ENCODE measurements around the gene COL24A1.
"Not testable (repeated sequence)": the region's sequence is repeated elsewhere in the genome, so short reads cannot be mapped to it uniquely, and the experiment has no call there.

Gene COL24A1

GRCh38 chr1:85984636-85985035, 171.9 kb downstream of the COL24A1 start:
- DNase-seq (ENCODE audit: low read depth) = no peak

DNA sequence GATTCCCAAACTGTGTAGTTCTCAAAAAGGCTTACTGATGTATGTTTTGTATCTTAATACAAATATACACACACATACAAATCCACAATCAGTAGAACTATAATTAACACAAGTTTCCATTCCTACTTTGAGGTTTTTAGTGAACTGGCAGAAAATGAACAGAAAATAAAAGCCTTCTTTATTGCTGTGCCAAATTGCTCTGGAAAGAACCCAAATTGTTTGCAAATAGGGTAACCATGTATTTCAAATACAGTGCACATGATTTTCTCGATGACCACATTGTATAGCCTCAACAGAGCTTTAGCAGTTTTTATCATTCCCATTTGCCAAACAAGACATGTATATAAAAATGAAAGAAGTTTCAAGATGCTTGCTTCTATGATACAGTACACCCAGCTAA, 173.3 kb downstream of the COL24A1 start:
- DNase-seq (ENCODE audit: low read depth) = no peak

DNA sequence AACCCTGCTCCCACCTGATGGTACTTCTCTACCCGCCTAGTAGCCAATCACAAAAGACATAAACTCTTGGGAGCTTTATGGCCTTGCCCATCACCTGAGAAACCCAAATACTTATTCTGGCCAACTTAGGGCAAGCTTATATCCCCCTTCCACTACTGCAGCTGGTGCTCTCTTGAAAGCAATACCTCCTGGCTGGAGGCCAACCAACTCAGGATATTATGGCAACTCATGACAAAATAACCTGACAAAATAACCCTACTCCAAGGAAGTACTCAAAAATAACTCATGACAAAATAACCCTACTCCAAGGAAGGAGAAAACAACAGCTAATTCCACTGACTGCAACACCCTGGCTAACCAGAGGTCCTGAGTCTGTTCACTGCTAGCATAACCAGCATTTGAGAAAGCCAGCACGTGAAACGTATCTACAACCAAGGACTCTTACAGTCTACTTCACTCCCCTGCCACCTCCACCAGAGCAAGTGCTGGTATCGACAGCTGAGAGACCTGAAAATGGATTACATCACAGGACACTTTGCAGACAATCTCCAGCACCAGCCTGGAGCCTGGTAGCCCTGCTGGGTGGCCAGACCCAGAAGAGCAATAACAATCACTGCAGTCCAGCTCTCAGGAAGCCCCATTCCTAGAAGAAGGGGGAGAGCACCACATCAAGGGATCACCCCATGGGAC, 179.9 kb downstream of the COL24A1 start:
- no peak for DNase-seq (ENCODE audit: low read depth)

- DNase-seq (ENCODE audit: low read depth) = no peak
Measured at GRCh38 chr1:85975912-85976371, 180.6 kb downstream of the COL24A1 start.

GRCh38 chr1:85962457-85962856, 194.1 kb downstream of the COL24A1 start:
- no peak for DNase-seq (ENCODE audit: low read depth)

DNA sequence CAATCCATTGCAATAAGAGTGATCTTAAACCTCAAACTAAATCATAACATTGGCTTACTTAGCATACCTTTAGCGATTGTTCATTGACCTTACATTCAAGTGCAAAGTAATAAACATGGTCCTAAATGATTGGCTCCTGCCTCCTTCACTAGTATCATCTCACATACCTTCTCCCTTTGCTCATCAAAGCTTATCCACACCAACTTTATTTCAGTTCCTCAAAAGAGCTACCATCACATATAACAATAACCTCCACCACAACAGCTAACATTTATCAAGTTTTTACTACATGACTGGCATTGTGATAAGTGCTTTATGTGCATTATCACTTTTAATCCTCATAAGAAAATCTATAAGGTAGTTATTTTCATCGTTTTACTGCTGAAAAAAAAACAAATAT, 198.8 kb downstream of the COL24A1 start:
- no peak for DNase-seq (ENCODE audit: low read depth)

DNA sequence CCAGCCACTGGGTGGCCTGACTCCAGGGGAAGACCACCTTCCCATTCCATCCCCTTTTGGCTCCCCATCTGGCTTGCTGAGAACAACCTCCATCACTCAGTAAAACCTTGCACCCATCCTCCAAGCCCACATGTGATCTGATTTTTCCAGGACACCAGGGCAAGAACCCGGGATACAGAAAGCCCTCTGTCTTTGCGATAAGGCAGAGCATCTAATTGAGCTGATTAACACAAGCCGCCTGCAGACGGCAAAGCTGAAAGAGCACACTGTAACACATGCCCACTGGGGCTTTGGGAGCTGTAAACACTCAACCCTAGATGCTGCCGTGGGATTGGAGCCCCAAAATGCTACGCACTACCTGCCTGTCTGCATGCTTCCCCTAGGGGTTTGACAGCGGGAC, 201.4 kb downstream of the COL24A1 start:
- not testable (repeated sequence) for DNase-seq (ENCODE audit: low read depth)

- no peak for DNase-seq (ENCODE audit: low read depth)
Measured at GRCh38 chr1:85952460-85952859, 204.1 kb downstream of the COL24A1 start.

DNA sequence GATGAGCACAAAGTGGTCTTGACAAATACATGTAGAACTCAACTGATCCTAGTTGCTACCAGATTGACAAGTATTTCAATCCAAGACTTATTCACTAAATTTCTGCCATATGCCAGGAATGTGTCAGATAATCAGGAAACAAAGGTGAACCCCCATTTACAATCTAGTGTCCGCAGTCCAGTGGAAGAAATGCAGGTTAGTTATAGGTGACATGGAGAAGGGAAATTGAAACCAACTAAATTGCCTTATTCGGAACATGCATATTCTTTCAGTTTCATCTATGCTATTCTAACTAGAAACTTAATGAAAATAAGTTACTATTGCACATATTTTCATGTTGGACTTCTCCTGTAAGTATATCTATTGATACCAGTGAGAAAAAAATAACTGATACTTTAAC, 209.4 kb downstream of the COL24A1 start:
- DNase-seq (ENCODE audit: low read depth) = no peak

GRCh38 chr1:85943945-85944344, 212.6 kb downstream of the COL24A1 start:
- no peak for DNase-seq (ENCODE audit: low read depth)

DNA sequence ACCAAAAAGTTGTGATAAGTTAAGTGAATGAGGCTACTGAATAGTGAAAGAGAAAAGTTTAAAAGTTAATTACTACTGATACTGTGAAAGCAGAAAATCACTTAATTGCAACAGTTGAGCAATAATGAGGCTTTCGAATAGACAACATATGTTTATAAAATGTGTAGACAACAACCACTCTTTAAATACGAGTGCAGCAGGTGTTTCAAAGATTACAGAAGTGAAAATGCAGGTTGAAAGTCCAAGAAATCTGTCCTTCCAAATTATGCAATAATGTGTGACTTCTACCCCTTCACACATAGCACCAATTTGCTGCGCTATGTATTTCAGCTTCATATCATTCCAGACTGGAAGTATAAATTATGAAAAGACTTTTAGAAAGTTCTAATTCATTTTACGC, 213.0 kb downstream of the COL24A1 start:
- no peak for DNase-seq (ENCODE audit: low read depth)

DNA sequence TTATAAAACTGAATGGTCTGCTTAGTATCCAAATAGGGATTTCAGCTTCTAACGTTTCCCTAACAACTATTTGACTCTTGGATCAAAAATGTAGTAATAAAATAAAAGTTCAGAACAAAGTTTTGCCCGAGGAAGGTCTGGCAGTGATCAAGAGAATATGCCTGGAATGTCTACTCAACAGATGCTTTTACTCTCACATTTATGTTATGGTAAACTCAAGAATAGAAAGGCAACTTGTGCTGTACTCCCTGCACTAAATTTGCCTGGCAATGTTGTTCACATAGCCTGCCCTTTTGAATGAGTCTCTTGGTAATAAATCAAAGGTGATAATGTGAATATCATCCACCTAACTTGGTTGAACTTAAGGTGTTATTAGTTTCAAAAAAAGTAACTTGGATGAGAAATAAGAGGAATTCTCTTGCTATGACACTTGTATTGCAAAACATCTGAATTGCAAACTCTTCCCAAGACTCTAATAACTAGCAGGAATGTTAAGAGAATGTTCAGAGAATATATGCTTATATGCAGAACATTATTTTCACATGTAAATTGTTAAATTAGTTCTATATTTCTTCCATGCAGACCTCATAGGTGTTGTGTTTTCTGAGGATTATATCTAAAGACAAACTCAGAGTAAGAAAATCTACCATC, 215.8 kb downstream of the COL24A1 start:
- no peak for DNase-seq (ENCODE audit: low read depth)

- DNase-seq (ENCODE audit: low read depth) = no peak
Measured at GRCh38 chr1:85938829-85939228, 217.7 kb downstream of the COL24A1 start.

- no peak for DNase-seq (ENCODE audit: low read depth)
Measured at GRCh38 chr1:85936470-85936869, 220.1 kb downstream of the COL24A1 start.

GRCh38 chr1:85936057-85936456, 220.5 kb downstream of the COL24A1 start:
- no peak for DNase-seq (ENCODE audit: low read depth)

GRCh38 chr1:85935234-85935633, 221.3 kb downstream of the COL24A1 start:
- DNase-seq (ENCODE audit: low read depth) = no peak

- DNase-seq (ENCODE audit: low read depth) = no peak
Measured at GRCh38 chr1:85934516-85934915, 222.1 kb downstream of the COL24A1 start.

GRCh38 chr1:85933961-85934360, 222.6 kb downstream of the COL24A1 start:
- DNase-seq (ENCODE audit: low read depth) = no peak

GRCh38 chr1:85911742-85912141, 244.8 kb downstream of the COL24A1 start:
- no peak for DNase-seq (ENCODE audit: low read depth)

GRCh38 chr1:85900921-85901320, 255.7 kb downstream of the COL24A1 start:
- no peak for DNase-seq (ENCODE audit: low read depth)

- DNase-seq (ENCODE audit: low read depth) = no peak
Measured at GRCh38 chr1:85898861-85899260, 257.7 kb downstream of the COL24A1 start.

DNA sequence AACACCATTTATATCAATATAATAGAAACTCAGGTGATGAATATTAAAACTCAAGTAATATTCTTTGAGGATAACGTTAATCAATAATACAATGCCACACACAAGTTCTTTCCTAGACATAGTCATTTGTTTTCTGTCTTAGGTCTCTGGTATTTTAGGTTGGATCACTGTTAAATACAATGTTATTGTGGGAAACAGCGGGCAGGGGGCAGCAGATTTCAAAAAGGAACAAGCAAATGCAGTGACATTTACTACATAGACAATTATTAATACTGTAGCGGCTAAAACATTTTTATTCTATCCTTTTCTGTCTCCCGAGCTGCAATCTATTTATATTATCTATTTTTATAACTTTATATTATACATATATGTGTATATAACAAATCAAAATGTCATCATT, 261.9 kb downstream of the COL24A1 start:
- no peak for DNase-seq (ENCODE audit: low read depth)

- no peak for DNase-seq (ENCODE audit: low read depth)
Measured at GRCh38 chr1:85892366-85892765, 264.2 kb downstream of the COL24A1 start.

- no peak for DNase-seq (ENCODE audit: low read depth)
Measured at GRCh38 chr1:85889870-85890269, 266.7 kb downstream of the COL24A1 start.
